WTC11 (cell line): ENCODE results near the gene ASGR1. TPM values are rescaled to one million over a fixed set of nuclear protein-coding genes. Genes with fewer than 3 reads are reported as not detected.

Experiments used
- ATAC-seq: fragments of 200-7000 bp; cut with Tn5 transposase; 2 replicates; pipeline ENCODE4 v1.10.0; 2021; ENCODE audit warnings: mild to moderate bottlenecking, moderate library complexity
- CTCF ChIA-PET: fragments of 300-600 bp; sonication (Branson Sonifier 250); formaldehyde crosslinking; loops from one replicate; lab custom pipeline; 2021; ENCODE audit warnings: antibody characterized with exemption; lab: Charles Lee
- POLR2A ChIA-PET: fragments of 350-600 bp; sonication (Branson Sonifier 250); formaldehyde crosslinking; loops from one replicate; lab custom pipeline; 2021; ENCODE audit warnings: antibody characterized with exemption; lab: Charles Lee
- DNase-seq: peaks from one replicate; pipeline ENCODE4 v3.0.0; 2021; ENCODE audit warnings: low spot score
- H3K27ac Mint-ChIP-seq: 2 replicates; pipeline ENCODE4 v1.8.0; 2021; ENCODE audit warnings: mixed read lengths
- H3K27me3 Mint-ChIP-seq: 2 replicates; pipeline ENCODE4 v1.8.0; 2021; ENCODE audit warnings: low read depth, mild to moderate bottlenecking, moderate library complexity, mixed read lengths
- H3K36me3 Mint-ChIP-seq: 2 replicates; pipeline ENCODE4 v1.8.0; 2021; ENCODE audit warnings: mixed read lengths
- H3K4me1 Mint-ChIP-seq: 2 replicates; pipeline ENCODE4 v1.8.0; 2022; ENCODE audit warnings: mixed read lengths
- H3K4me3 Mint-ChIP-seq: 2 replicates; pipeline ENCODE4 v1.8.0; 2021; ENCODE audit warnings: mild to moderate bottlenecking, moderate library complexity, mixed read lengths
- H3K9me3 Mint-ChIP-seq: 2 replicates; pipeline ENCODE4 v1.8.0; 2021; ENCODE audit warnings: mixed read lengths
- ATF1 ChIP-seq: sonication (generic); formaldehyde crosslinking; IDR thresholded peaks from 2 replicates; pipeline ENCODE4 v1.8.1; 2023; ENCODE audit warnings: mild to moderate bottlenecking, moderate library complexity, missing genetic modification reagents
- ETV6 ChIP-seq: sonication (generic); formaldehyde crosslinking; IDR thresholded peaks from 2 replicates; pipeline ENCODE4 v1.8.1; 2022; ENCODE audit warnings: mild to moderate bottlenecking, missing genetic modification reagents
- MXD4 ChIP-seq: fragments of 250-450 bp; sonication (Bioruptor Pico); IDR thresholded peaks from 2 replicates; pipeline ENCODE4 v1.8.0; 2021; ENCODE audit warnings: mild to moderate bottlenecking, moderate library complexity, borderline replicate concordance
- NR3C1 ChIP-seq: sonication (generic); formaldehyde crosslinking; conservative IDR thresholded peaks from 2 replicates; pipeline ENCODE4 v1.8.1; 2023; ENCODE audit warnings: low read depth, mild to moderate bottlenecking, missing genetic modification reagents
- OVOL2 ChIP-seq: fragments of 250-450 bp; sonication (Bioruptor Pico); IDR thresholded peaks from 2 replicates; pipeline ENCODE4 v1.9.0; 2021; ENCODE audit warnings: mild to moderate bottlenecking, borderline replicate concordance
- RORB ChIP-seq: fragments of 250-450 bp; sonication (Bioruptor Pico); IDR thresholded peaks from 2 replicates; pipeline ENCODE4 v1.9.0; 2021; ENCODE audit warnings: mild to moderate bottlenecking
- SP1 ChIP-seq: sonication (generic); formaldehyde crosslinking; conservative IDR thresholded peaks from 2 replicates; pipeline ENCODE4 v1.8.1; 2022; ENCODE audit warnings: missing genetic modification reagents
- TEAD1 ChIP-seq: sonication (generic); formaldehyde crosslinking; IDR thresholded peaks from 2 replicates; pipeline ENCODE4 v1.8.0; 2022; ENCODE audit warnings: mild to moderate bottlenecking, missing genetic modification reagents
- TP53 ChIP-seq: sonication (generic); formaldehyde crosslinking; IDR thresholded peaks from 2 replicates; pipeline ENCODE4 v1.8.1; 2023; ENCODE audit warnings: mild to moderate bottlenecking, missing genetic modification reagents
- ZNF138 ChIP-seq: sonication (generic); formaldehyde crosslinking; conservative IDR thresholded peaks from 2 replicates; pipeline ENCODE4 v1.8.1; 2022; ENCODE audit warnings: mild to moderate bottlenecking, moderate library complexity, missing genetic modification reagents
- ZNF416 ChIP-seq: fragments of 250-450 bp; sonication (Bioruptor Pico); IDR thresholded peaks from 2 replicates; pipeline ENCODE4 v1.9.0; 2021; ENCODE audit warnings: mild to moderate bottlenecking, inconsistent platforms
- total RNA-seq: library from RNA; stranded (reverse); gene quantifications from 3 replicates; pipeline ENCODE4 v1.2.3, GENCODE V29; 2021
- TF ChIP-seq, protein P1 (sequence below): sonication (generic); formaldehyde crosslinking; IDR thresholded peaks from 2 replicates; pipeline ENCODE4 v1.8.1; 2022; ENCODE audit warnings: mild to moderate bottlenecking, moderate library complexity, missing genetic modification reagents
- TF ChIP-seq, protein P2 (sequence below): sonication (generic); formaldehyde crosslinking; IDR thresholded peaks from 2 replicates; pipeline ENCODE4 v1.8.0; 2023; ENCODE audit warnings: missing genetic modification reagents
- TF ChIP-seq, protein P3 (sequence below): sonication (generic); formaldehyde crosslinking; IDR thresholded peaks from 2 replicates; pipeline ENCODE4 v1.8.0; 2023; ENCODE audit warnings: mild to moderate bottlenecking, missing genetic modification reagents
- TF ChIP-seq, protein P4 (sequence below): fragments of 200-600 bp; IDR thresholded peaks from 2 replicates; pipeline ENCODE4 v1.8.0; 2022; ENCODE audit warnings: antibody characterized with exemption
- TF ChIP-seq, protein P5 (sequence below): sonication (generic); formaldehyde crosslinking; IDR thresholded peaks from 2 replicates; pipeline ENCODE4 v1.8.1; 2023; ENCODE audit warnings: mild to moderate bottlenecking, missing genetic modification reagents, moderate library complexity
- TF ChIP-seq, protein P6 (sequence below): sonication (generic); formaldehyde crosslinking; IDR thresholded peaks from 2 replicates; pipeline ENCODE4 v1.8.1; 2022; ENCODE audit warnings: mild to moderate bottlenecking, missing genetic modification reagents, moderate library complexity, borderline replicate concordance

Gene ASGR1
- total RNA-seq, 1 experiment from 2014 or later, result 13.3 TPM

DNA sequence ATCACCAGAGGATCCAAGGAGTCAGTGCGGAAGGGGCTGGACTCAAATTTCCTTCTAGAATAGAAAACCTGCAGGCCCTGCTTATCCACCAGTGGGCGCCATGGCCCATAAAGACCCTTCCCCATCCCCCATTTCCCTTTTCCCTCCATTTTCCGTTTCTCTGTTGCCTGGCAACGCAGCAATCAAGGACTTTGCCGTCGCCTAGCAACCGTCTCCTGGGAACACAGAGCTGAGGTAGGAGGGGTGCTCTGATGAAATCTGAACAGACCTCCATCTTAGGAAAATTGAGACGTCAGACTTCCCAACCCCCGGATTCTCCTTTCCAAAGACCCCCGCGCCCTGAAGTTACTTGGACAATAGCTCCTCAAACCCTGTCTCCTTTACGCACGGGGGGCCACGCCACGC, 34.7 kb upstream of the ASGR1 start:
- peak; percentile 97 for DNase-seq
- peak overlapping the region; percentile 86 for H3K4me3 Mint-ChIP-seq
- peak; percentile 68; the same call in 1 of the 2 replicates for TF ChIP-seq ETV6 (CRISPR knock-in tag)
- TF ChIP-seq, protein P1, sequence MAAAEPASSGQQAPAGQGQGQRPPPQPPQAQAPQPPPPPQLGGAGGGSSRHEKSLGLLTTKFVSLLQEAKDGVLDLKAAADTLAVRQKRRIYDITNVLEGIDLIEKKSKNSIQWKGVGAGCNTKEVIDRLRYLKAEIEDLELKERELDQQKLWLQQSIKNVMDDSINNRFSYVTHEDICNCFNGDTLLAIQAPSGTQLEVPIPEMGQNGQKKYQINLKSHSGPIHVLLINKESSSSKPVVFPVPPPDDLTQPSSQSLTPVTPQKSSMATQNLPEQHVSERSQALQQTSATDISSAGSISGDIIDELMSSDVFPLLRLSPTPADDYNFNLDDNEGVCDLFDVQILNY (CRISPR knock-in tag), result no peak
- TF ChIP-seq, protein P2, sequence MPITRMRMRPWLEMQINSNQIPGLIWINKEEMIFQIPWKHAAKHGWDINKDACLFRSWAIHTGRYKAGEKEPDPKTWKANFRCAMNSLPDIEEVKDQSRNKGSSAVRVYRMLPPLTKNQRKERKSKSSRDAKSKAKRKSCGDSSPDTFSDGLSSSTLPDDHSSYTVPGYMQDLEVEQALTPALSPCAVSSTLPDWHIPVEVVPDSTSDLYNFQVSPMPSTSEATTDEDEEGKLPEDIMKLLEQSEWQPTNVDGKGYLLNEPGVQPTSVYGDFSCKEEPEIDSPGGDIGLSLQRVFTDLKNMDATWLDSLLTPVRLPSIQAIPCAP (CRISPR knock-in tag), result no peak
- TF ChIP-seq, protein P3, sequence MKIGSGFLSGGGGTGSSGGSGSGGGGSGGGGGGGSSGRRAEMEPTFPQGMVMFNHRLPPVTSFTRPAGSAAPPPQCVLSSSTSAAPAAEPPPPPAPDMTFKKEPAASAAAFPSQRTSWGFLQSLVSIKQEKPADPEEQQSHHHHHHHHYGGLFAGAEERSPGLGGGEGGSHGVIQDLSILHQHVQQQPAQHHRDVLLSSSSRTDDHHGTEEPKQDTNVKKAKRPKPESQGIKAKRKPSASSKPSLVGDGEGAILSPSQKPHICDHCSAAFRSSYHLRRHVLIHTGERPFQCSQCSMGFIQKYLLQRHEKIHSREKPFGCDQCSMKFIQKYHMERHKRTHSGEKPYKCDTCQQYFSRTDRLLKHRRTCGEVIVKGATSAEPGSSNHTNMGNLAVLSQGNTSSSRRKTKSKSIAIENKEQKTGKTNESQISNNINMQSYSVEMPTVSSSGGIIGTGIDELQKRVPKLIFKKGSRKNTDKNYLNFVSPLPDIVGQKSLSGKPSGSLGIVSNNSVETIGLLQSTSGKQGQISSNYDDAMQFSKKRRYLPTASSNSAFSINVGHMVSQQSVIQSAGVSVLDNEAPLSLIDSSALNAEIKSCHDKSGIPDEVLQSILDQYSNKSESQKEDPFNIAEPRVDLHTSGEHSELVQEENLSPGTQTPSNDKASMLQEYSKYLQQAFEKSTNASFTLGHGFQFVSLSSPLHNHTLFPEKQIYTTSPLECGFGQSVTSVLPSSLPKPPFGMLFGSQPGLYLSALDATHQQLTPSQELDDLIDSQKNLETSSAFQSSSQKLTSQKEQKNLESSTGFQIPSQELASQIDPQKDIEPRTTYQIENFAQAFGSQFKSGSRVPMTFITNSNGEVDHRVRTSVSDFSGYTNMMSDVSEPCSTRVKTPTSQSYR (CRISPR knock-in tag), result peak; percentile 96
- TF ChIP-seq, protein P4, sequence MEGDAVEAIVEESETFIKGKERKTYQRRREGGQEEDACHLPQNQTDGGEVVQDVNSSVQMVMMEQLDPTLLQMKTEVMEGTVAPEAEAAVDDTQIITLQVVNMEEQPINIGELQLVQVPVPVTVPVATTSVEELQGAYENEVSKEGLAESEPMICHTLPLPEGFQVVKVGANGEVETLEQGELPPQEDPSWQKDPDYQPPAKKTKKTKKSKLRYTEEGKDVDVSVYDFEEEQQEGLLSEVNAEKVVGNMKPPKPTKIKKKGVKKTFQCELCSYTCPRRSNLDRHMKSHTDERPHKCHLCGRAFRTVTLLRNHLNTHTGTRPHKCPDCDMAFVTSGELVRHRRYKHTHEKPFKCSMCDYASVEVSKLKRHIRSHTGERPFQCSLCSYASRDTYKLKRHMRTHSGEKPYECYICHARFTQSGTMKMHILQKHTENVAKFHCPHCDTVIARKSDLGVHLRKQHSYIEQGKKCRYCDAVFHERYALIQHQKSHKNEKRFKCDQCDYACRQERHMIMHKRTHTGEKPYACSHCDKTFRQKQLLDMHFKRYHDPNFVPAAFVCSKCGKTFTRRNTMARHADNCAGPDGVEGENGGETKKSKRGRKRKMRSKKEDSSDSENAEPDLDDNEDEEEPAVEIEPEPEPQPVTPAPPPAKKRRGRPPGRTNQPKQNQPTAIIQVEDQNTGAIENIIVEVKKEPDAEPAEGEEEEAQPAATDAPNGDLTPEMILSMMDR, result peak; percentile 59
- H3K27me3 Mint-ChIP-seq, result peaks cover 3% of the 10 kb centered on the region; the same call in 1 of the 2 replicates
- ChIA-PET CTCF (interaction anchor here (0.6 to 2.9 kb wide), 44 partner anchors 8 to 644 kb away, joined by 3 to 17 read pairs (median 5); partner anchors contain the start of genes ACAP1, ASGR1, CYB5D1 and DVL2), POLR2A (interaction anchor here (1.0 to 1.1 kb wide), 3 partner anchors 13 to 92 kb away, joined by 3 to 6 read pairs (median 3); no protein-coding TSS in a partner anchor)
- ATAC-seq, result peak; percentile 4
- no peaks in the 10 kb centered on the region for H3K9me3 Mint-ChIP-seq
- peak overlapping the region; percentile 93 for H3K27ac Mint-ChIP-seq
- peaks cover 61% of the 10 kb centered on the region for H3K4me1 Mint-ChIP-seq
- no peaks in the 10 kb centered on the region for H3K36me3 Mint-ChIP-seq

DNA sequence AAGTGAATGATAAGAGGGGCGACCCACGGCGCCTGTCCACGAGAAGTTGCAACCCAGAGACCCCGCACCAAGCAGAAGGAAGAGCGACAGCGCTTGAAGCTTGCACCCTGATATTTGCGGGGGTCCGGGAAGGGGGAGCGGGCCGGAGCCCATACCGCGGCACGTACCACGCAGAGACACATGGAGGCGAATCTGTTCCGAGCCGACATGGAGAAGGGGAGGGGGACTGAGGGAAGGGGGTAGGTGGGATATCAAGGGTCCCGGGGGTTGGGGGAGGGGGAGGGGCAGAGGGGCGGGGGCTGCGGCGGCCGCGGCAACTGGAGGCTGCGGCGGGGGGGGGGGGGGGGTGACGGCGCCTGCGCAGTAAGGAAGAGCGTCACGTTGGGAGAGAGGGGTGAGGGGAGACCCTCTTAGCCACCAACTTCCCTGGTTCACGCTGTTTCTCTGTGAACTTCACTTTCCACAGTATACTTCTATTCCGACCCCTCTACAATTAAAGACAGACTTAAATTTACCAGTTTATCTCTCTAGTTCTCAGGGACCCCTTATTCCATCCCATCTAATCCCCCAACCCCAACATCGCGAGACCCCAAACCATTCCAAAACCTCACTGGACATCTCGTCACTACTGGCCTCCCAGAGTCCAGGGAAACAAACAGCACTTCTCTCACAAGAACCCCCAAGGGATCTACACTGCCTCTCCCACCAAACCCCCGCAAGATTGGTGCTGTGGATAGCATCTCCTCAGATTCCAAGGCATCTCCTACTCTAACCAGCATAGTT, 32.5 kb upstream of the ASGR1 start:
- no peak for DNase-seq
- TF ChIP-seq RORB (CRISPR knock-in tag) (no peak), ZNF138 (CRISPR knock-in tag) (no peak), MXD4 (no peak), ETV6 (CRISPR knock-in tag) (no peak), ATF1 (CRISPR knock-in tag) (no peak), OVOL2 (no peak), TEAD1 (CRISPR knock-in tag) (no peak), TP53 (CRISPR knock-in tag) (no peak), NR3C1 (CRISPR knock-in tag) (no peak), SP1 (CRISPR knock-in tag) (no peak), ZNF416 (CRISPR knock-in tag) (no peak)
- TF ChIP-seq, protein P5, sequence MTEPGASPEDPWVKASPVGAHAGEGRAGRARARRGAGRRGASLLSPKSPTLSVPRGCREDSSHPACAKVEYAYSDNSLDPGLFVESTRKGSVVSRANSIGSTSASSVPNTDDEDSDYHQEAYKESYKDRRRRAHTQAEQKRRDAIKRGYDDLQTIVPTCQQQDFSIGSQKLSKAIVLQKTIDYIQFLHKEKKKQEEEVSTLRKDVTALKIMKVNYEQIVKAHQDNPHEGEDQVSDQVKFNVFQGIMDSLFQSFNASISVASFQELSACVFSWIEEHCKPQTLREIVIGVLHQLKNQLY (CRISPR knock-in tag), result no peak
- TF ChIP-seq, protein P6, sequence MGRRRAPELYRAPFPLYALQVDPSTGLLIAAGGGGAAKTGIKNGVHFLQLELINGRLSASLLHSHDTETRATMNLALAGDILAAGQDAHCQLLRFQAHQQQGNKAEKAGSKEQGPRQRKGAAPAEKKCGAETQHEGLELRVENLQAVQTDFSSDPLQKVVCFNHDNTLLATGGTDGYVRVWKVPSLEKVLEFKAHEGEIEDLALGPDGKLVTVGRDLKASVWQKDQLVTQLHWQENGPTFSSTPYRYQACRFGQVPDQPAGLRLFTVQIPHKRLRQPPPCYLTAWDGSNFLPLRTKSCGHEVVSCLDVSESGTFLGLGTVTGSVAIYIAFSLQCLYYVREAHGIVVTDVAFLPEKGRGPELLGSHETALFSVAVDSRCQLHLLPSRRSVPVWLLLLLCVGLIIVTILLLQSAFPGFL, result no peak
- Mint-ChIP-seq H3K4me1 (peaks cover 61% of the 10 kb centered on the region), H3K27ac (peak overlapping the region; percentile 7; the same call in 1 of the 2 replicates), H3K4me3 (peak overlapping the region; percentile 74), H3K27me3 (no peaks in the 10 kb centered on the region), H3K36me3 (no peaks in the 10 kb centered on the region), H3K9me3 (no peaks in the 10 kb centered on the region)
- ChIA-PET POLR2A (no interaction called here), CTCF (no interaction called here)
- no peak for ATAC-seq
